T-helper 9 cell (primary cell): ENCODE data around the gene ERICH4.
"Not testable (repeated sequence)": the region's sequence is repeated elsewhere in the genome, so short reads cannot be mapped to it uniquely, and the experiment has no call there.

ENCODE experiments used
- DNase-seq: peaks from one replicate; pipeline ENCODE4 v3.0.0-alpha.2; 2020

ERICH4 gene

DNA sequence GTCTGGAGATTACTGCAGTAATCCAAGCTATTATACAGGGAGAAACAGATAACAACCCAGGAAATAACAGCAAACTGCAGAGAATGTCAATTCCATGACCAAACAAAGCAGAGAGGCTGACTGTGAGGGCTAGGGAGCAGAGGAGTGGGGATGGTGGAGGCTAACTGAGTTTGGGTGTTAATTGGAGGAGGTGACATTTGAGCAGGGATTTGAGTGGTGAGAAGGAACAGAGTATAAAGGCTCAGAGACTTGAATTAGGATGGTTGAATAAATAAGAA, 6.3 kb upstream of the ERICH4 start:
- DNase-seq = no peak

DNA sequence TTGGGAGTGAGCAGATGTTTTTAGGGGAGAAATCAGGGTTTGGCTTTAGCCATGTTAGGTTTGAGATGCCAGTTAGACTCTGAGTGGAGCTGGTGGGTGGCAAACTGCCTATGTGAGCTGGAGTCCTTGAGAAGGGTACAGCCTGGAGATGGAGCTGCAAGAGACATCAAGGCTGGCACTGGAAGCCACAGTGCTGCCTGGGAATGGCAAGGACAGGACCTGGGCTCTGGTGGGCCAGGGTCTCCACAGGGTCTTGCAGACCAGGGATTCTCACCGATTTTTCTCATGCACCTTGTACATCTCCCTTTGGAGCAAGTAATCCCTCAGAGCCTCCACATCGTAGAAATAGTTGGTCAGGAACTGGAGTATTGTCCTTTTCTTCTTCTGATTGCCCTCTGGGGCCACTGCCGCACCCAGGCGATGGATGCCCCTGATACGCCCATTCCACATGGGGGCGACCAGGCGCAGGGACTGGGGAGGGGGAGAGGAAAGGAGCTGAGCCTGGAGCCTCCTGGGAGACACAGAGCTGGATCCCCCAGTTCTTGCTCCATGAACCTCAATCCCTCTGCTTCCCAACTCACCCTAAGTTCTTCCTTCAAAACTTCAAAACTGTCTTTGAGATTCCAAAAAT, 4.9 kb upstream of the ERICH4 start:
- DNase-seq = no peak

- peak; percentile 87 for DNase-seq
Measured at GRCh38 chr19:41439441-41440222, 3.3 kb upstream of the ERICH4 start, which contains the start of gene DMAC2. DMAC2 (minus strand) TSS chr19:41439912; CDS start chr19:41439899, 13 bp downstream.

DNA sequence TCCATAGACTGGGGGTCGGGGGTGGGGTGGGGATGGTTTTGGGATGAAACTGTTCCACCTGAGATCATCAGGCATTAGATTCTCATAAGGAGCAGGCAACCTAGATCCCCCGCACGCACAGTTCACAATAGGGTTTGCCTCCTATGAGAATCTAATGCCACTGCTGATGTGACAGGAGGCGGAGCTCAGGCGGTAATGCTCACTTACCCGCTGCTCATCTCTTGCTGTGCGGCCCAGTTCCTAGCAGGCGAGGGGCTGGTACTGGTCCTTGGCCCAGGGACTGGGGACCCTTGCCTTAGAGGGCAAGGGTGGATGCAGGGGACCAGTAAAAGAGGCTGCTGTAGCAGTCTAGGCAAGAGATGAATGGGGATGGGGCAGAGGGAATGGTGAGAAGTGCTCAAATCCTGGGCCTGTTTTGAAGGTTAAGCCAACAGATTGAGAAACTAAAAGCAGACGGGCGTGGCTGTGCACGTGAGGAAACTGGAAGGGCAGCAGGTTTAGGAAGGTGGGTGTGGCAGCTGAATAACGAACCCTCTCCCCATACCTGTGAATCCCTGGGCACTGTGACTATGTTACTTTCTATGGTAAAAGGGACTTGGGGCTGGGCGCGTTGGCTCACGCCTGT, 1.5 kb upstream of the ERICH4 start:
- no peak for DNase-seq

GRCh38 chr19:41443813-41444455, 978 bp downstream of the ERICH4 start:
- DNase-seq = no peak

- no peak for DNase-seq
Measured at GRCh38 chr19:41445575-41445974, 2.6 kb downstream of the ERICH4 start.

GRCh38 chr19:41447732-41448332, 4.9 kb downstream of the ERICH4 start:
- DNase-seq = no peak

DNA sequence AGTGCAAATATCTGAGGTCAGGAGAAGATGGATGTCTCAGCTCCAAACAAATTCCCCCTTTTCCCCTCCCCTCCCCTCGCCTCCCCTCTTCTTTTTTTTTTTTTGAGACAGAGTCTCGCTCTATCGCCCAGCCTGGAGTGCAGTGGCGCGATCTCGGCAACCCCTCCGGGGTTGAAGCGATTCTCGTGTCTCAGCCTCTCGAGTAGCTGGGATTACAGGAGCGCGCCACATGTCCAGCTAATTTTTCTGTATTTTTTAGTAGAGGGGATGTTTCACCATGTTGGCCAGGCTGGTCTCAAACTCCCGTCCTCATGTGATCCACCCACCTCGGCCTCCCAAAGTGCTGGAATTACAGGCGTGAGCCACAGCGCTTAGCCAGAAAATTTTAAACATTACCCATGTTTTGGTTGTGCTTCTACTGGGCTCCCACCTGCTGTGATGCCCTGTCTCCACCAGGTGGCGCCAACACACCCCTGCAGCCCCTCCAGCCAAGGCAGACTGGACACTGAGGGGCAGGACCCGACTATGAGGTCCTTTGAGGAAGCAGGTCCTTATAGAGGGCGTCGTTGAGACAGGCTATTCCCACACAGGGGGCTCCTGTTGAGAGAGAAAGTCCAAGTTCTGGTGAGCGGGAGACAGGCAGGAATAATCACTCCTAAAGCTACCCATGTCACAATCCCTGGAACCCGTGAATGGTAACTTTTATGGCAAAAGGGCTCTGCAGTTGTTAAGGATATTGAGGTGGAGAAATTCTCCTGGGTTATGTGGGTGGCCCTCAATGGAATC, 6.3 kb downstream of the ERICH4 start:
- peak; percentile 68 for DNase-seq

DNA sequence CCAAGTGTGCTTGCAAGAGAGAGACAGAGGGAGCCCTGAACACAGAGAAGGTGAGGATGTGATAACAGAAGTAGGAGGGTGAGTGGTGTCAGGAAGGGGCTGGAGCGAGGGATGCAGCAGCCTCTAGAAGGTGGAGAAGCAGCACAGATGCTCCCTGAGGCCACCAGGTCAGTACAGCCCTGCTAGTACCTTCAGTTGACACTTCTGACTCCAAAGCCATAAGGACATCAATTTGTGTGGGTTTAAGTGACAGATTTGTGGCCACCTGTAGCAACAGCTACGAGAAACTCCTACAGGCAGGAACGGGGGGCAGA, 6.9 kb downstream of the ERICH4 start:
- DNase-seq = no peak

- no peak for DNase-seq
Measured at GRCh38 chr19:41452584-41453275, 9.8 kb downstream of the ERICH4 start.

DNA sequence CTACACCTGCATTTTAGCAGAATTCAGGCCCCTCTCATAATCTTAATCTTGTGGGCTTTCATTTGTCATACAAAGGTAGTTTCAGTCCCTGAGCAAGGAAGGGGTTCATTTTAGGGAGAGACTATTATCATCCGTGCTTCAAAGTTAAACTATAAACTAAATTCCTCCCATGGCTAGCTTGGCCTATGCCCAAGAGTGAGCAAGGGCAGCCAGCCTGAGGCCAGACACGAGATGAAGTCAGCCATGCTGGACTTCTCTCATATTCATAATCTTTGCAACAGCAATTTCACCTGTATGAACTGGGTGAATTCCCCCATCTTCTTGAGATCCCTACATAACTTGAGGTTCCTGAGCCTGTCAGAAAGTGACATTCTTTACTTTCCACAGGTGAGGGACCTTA, 13.0 kb downstream of the ERICH4 start:
- no peak for DNase-seq

- no peak for DNase-seq
Measured at GRCh38 chr19:41456342-41456918, 13.5 kb downstream of the ERICH4 start.

DNA sequence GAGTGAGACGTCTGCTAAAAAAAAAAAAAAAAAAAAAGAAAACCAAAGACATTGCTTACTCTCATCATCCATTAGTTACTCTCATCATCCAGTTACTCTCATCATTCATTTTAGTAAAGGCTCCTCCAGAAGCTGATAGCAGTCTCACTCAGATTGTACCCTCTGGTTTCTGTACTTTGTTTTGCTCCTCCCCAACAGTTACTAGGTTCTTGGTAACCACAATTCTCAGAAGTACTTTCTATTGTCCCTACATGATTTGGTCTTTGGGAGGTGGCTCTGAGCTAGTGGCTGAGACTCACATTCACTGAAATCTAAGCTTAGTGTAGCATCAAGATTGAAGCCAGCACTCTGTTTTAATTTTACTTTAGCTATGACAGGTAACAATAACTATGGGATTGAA, 14.3 kb downstream of the ERICH4 start:
- DNase-seq = no peak

DNA sequence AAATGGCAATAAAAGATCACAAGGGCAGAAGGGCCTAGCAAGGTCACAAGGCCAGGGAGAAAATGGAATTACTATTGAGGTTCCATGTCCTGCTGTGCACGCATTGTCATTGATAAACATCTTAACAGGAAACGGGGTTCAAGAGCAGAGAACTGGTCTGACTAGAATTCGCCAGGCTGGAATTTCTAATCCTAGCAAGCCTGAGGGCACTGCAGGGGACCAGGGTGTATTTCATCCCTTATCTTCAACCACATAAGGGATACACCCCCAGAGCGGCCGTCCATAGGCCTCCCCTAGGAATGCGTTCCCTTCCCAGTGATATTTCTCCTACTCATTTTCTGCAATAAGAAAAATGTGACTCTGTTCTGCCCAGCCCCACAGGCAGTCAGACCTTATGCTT, 19.5 kb downstream of the ERICH4 start:
- DNase-seq = no peak

GRCh38 chr19:41463257-41464256, 20.6 kb downstream of the ERICH4 start:
- DNase-seq = not testable (repeated sequence)

GRCh38 chr19:41476583-41476982, 33.6 kb downstream of the ERICH4 start:
- no peak for DNase-seq

DNA sequence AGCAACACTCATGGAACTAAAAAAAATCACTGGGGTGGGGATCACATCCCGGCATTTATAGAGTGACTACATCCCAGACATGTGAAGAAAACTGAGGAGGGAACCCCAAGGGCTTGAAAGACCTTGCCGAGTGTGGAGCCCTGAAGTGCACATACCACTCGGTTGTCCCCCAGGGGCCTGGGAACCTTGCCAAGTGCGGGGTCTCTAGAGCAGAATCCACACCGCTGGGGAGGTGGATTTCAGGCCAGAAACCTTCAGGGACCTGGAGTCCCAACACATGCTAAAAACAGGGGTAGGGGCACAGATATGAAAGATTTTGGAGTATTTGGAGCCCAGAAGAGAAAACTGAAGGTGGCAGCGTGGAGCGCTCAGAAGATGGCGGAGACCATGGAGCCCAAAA, 35.2 kb downstream of the ERICH4 start:
- no peak for DNase-seq

DNA sequence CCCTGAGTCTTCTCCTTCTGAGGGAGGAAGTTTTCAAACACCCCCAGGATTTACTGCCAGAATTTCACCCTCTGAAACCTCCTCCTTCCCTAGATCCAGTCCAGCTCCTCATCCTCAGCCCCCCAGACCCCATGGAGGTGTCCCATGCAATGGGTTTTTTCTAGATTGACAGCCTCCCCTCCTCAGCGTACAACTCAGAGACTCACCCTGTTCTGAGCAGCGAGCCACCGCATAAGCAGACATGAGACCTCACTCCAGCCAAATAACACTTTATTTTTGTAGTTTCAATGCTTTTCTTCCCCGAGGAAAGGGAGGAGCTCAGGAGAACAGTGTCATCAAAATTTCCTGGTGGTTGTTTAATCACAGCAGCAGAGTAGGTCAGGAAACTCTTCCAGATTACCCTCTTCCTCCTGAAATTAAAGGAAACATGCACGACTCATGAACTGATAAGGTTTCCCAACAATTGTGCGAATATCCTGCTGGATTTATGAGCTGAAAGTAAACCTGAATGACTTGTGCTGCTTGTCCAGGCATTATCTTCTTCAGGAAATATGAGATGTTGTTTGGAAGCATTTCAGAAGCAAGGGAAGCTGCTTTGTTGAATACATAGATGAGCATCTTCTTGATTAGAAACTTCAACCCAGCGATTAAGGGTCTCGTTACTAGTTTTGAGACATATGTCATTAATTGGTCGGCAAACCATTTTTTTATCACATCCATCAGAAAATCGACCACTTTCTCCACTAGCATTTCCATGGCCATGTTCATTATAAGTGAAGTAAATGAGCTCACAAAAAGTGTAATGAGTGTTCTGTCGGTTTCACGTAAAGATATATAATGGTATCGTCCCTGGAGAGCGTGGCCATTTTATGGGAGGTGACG, 36.2 kb downstream of the ERICH4 start:
- no peak for DNase-seq

DNA sequence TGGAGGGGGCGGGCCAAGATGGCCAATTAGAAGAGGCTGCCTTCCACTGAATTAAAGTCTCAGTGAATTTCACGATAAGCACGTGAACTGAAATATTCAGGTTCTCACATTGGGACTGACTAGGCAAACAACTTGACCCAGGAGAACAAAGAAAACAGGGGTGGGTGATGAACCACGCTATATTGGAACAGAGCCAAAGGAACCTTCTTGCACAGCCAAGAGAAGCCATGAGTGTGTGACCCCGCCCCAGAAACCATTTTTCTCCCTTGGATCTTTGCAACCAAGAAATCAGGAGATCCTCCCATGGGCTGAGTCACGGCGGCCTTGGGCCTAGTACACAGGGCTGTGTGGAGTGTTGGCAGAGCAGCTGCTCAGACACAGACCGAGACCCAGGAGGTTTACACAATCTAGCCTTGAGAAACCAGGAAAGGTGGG, 36.8 kb downstream of the ERICH4 start:
- DNase-seq = no peak
